ENCODE data around the gene CHGA.

CHGA gene

GRCh38 chr14:92954933-92955332 lies 32.0 kb downstream of the CHGA start:
- Mint-ChIP-seq H3K4me1 (peaks cover 7% of the 10 kb centered on the region), H3K27me3 (no peaks in the 10 kb centered on the region), H3K9me3 (no peaks in the 10 kb centered on the region), H3K4me3 (no peak overlapping the region), H3K27ac (no peak overlapping the region)
- DNase-seq (no peak), ATAC-seq (no peak)

GRCh38 chr14:92955381-92955780 lies 32.4 kb downstream of the CHGA start:
- Mint-ChIP-seq H3K9me3 (no peaks in the 10 kb centered on the region), H3K27ac (no peak overlapping the region), H3K27me3 (no peaks in the 10 kb centered on the region), H3K4me3 (no peak overlapping the region), H3K4me1 (peaks cover 7% of the 10 kb centered on the region)
- ATAC-seq: no peak
- no peak for DNase-seq

GRCh38 chr14:92956961-92957360 lies 34.0 kb downstream of the CHGA start:
- H3K4me3 Mint-ChIP-seq: no peak overlapping the region
- ATAC-seq (no peak), DNase-seq (no peak)
- no peaks in the 10 kb centered on the region for H3K9me3 Mint-ChIP-seq
- H3K27me3 Mint-ChIP-seq: no peaks in the 10 kb centered on the region
- no peak overlapping the region for H3K27ac Mint-ChIP-seq
- peaks cover 4% of the 10 kb centered on the region for H3K4me1 Mint-ChIP-seq

GRCh38 chr14:92958373-92959188 lies 35.6 kb downstream of the CHGA start:
- H3K4me1 Mint-ChIP-seq: no peaks in the 10 kb centered on the region
- DNase-seq: no peak
- no peak overlapping the region for H3K27ac Mint-ChIP-seq
- no peak for ATAC-seq
- H3K27me3 Mint-ChIP-seq: no peaks in the 10 kb centered on the region
- H3K4me3 Mint-ChIP-seq: no peak overlapping the region
- H3K9me3 Mint-ChIP-seq: no peaks in the 10 kb centered on the region

- no peaks in the 10 kb centered on the region for H3K9me3 Mint-ChIP-seq
- H3K4me3 Mint-ChIP-seq: no peak overlapping the region
- H3K27me3 Mint-ChIP-seq: no peaks in the 10 kb centered on the region
- H3K27ac Mint-ChIP-seq: no peak overlapping the region
- no peaks in the 10 kb centered on the region for H3K4me1 Mint-ChIP-seq
- ATAC-seq (peak; percentile 29), DNase-seq (no peak)
These were observed 36.2 kb downstream of the CHGA start for GRCh38 chr14:92959189-92959531.

- Mint-ChIP-seq H3K27me3 (no peaks in the 10 kb centered on the region), H3K4me3 (no peak overlapping the region), H3K9me3 (no peaks in the 10 kb centered on the region), H3K27ac (peak overlapping the region; percentile 20 to 82), H3K4me1 (peaks cover 3% of the 10 kb centered on the region)
- DNase-seq (no peak), ATAC-seq (no peak)
These were observed 37.1 kb downstream of the CHGA start for GRCh38 chr14:92959761-92960680.

GRCh38 chr14:92960706-92961566 lies 38.0 kb downstream of the CHGA start:
- ATAC-seq: no peak
- no peak for DNase-seq
- no peak overlapping the region for H3K4me3 Mint-ChIP-seq
- H3K9me3 Mint-ChIP-seq: no peaks in the 10 kb centered on the region
- H3K4me1 Mint-ChIP-seq: peaks cover 9% of the 10 kb centered on the region
- H3K27ac Mint-ChIP-seq: no peak overlapping the region
- H3K27me3 Mint-ChIP-seq: no peaks in the 10 kb centered on the region

- peaks cover 9% of the 10 kb centered on the region for H3K4me1 Mint-ChIP-seq
- H3K27me3 Mint-ChIP-seq: no peaks in the 10 kb centered on the region
- no peak for ATAC-seq
- no peaks in the 10 kb centered on the region for H3K9me3 Mint-ChIP-seq
- H3K27ac Mint-ChIP-seq: peak overlapping the region in 1 of 2 donors; percentile 78
- DNase-seq: no peak
- H3K4me3 Mint-ChIP-seq: no peak overlapping the region
These were observed 38.6 kb downstream of the CHGA start for GRCh38 chr14:92961567-92961855.

GRCh38 chr14:92962031-92962830 lies 39.3 kb downstream of the CHGA start:
- no peak for DNase-seq
- Mint-ChIP-seq H3K4me1 (peaks cover 9% of the 10 kb centered on the region), H3K9me3 (no peaks in the 10 kb centered on the region), H3K27ac (peak overlapping the region in 1 of 2 donors; percentile 78), H3K27me3 (no peaks in the 10 kb centered on the region), H3K4me3 (no peak overlapping the region)
- ATAC-seq: no peak

- ATAC-seq (no peak), DNase-seq (no peak)
- H3K4me3 Mint-ChIP-seq: no peak overlapping the region
- H3K4me1 Mint-ChIP-seq: peaks cover 9% of the 10 kb centered on the region
- H3K27me3 Mint-ChIP-seq: no peaks in the 10 kb centered on the region
- H3K9me3 Mint-ChIP-seq: peaks cover 0 to 4% of the 10 kb centered on the region in 2 donors
- peak overlapping the region in 1 of 2 donors; percentile 76 for H3K27ac Mint-ChIP-seq
These were observed 39.8 kb downstream of the CHGA start for GRCh38 chr14:92962831-92963095.

- DNase-seq (no peak), ATAC-seq (no peak)
- Mint-ChIP-seq H3K27ac (peak overlapping the region; percentile 21 to 91), H3K9me3 (peaks cover 0 to 5% of the 10 kb centered on the region in 2 donors), H3K4me1 (peaks cover 9% of the 10 kb centered on the region), H3K4me3 (no peak overlapping the region), H3K27me3 (no peaks in the 10 kb centered on the region)
These were observed 40.6 kb downstream of the CHGA start for GRCh38 chr14:92963301-92964123.

GRCh38 chr14:92964124-92965109 lies 41.5 kb downstream of the CHGA start:
- H3K4me3 Mint-ChIP-seq: no peak overlapping the region
- H3K9me3 Mint-ChIP-seq: peaks cover 0 to 5% of the 10 kb centered on the region in 2 donors
- H3K27ac Mint-ChIP-seq: peak overlapping the region; percentile 43 to 91
- H3K4me1 Mint-ChIP-seq: peaks cover 14% of the 10 kb centered on the region
- ATAC-seq: no peak
- DNase-seq: no peak
- no peaks in the 10 kb centered on the region for H3K27me3 Mint-ChIP-seq

- ATAC-seq: no peak
- DNase-seq: no peak
- Mint-ChIP-seq H3K27me3 (no peaks in the 10 kb centered on the region), H3K4me1 (peaks cover 14% of the 10 kb centered on the region), H3K27ac (peak overlapping the region in 1 of 2 donors; percentile 33), H3K9me3 (peaks cover 0 to 5% of the 10 kb centered on the region in 2 donors), H3K4me3 (no peak overlapping the region)
These were observed 42.3 kb downstream of the CHGA start for GRCh38 chr14:92965281-92965680.
